CD1c-positive myeloid dendritic cell (primary cell): ENCODE measurements around the gene TNIP1.

Experiments used
- DNase-seq: peaks from one replicate; pipeline ENCODE4 v3.0.0-alpha.2; 2016; ENCODE audit errors: extremely low spot score

The TNIP1 gene

DNA sequence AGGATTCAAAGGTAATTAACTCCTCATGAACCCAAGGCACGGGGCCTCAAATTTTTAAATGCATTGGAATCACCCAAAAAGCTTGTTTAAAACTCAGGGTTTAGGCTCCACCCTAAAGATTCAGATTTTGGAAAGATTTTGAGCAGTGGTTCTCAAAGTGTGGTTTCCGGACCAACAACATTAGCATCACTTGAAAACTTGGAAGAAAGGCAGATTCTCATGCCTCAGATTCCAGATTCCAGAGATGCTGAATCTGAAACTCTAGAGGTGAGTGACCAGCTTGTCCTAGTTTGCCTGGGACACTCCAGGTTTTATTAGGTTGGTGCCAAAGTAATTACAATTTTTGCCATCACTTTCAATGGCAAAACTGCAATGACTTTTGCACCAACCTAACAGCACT, 24.7 kb upstream of the TNIP1 start:
- DNase-seq = no peak

DNA sequence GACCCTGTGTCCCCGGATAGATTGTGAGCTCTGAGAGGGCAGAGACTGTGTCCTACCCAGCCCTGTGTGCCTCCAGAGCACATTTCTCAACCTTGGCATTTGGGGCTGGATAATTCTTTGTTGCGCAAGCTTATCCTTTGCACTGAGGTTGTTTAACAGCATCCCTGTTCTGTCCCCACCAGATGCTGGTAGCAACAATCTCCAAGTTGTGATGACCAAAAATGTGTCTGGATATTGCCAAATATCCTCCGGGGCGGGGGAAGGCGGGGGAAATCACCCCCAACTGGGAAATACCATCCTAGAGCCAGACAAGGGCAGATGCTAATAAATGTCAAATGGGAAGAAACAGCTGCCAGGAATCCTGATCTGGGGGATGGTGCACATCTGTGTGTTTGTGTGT, 24.0 kb upstream of the TNIP1 start:
- no peak for DNase-seq

DNA sequence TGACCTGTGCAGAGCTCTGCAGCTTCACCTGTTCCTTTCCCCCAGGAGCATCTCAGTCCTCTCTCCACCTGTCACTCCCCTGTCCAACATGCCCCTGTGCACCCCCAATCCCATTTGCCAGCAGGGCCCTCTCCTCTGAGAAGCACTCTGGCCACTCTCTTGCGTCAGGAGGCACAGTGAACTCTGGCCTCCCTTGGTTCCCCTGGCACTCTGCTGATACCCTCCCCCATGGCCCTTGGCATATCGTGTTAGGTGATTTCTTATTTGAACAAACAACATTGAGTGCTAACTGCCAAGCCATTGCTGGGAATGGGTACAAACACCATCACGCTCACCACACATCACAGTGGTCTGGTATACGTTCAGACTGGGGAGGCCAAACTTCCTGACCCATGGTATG, 20.9 kb upstream of the TNIP1 start:
- no peak for DNase-seq

DNA sequence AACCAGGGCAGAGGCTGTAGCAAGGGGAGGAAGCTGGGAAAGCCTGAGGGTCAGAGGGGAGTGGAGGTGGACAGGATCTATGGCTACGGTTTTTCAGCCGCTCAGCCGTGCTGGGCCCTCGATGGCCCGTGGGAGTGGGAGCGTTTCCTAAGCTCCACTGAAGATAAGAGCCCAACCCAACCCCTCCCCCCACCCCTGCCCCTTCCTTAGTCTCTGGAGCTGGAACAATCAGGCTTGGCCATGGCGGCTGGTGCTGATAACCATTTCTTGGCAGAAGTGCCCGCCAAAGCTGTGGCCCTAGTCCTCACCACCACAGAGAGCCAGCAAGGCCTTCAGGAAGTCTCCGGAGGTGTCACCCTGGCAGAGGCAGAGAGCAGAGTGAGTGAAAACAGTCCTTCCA, 20.3 kb upstream of the TNIP1 start:
- DNase-seq = no peak

DNA sequence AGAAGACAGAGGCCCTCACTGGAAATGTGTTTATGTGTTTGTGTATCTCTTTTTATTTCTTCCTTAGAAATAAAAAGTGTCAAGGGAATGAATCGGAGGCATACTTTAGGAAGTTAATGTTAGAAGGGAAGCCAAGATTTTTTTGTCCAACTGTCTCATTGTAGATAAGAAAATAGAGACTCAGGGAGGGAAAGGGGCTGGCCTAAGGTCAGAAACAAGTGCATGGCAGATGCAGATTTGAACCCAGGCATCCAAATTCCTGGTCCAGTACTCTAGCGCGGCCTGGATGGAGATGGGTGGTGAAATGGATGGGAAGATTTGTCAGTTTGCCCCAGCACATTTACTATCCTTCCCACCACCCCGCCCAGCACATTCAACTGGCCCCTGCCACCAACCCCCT, 19.8 kb upstream of the TNIP1 start:
- DNase-seq = no peak

DNA sequence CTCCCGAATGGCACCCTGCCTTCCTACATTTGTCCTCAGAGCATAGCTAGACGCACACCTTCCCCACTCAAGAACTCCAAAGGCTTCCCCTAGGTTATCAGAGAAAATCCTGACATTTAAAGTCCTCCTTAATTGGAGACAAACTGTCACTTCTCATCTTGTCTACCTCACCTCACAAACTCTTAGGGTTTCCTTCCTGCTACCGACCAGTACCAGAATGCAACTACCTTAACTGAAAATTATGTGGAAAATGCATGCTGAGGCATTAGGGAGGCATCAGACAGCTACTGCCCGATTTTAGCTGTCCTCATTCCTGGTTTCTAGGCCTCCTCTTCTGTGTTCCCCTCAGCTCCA, 17.9 kb upstream of the TNIP1 start:
- DNase-seq = no peak

DNA sequence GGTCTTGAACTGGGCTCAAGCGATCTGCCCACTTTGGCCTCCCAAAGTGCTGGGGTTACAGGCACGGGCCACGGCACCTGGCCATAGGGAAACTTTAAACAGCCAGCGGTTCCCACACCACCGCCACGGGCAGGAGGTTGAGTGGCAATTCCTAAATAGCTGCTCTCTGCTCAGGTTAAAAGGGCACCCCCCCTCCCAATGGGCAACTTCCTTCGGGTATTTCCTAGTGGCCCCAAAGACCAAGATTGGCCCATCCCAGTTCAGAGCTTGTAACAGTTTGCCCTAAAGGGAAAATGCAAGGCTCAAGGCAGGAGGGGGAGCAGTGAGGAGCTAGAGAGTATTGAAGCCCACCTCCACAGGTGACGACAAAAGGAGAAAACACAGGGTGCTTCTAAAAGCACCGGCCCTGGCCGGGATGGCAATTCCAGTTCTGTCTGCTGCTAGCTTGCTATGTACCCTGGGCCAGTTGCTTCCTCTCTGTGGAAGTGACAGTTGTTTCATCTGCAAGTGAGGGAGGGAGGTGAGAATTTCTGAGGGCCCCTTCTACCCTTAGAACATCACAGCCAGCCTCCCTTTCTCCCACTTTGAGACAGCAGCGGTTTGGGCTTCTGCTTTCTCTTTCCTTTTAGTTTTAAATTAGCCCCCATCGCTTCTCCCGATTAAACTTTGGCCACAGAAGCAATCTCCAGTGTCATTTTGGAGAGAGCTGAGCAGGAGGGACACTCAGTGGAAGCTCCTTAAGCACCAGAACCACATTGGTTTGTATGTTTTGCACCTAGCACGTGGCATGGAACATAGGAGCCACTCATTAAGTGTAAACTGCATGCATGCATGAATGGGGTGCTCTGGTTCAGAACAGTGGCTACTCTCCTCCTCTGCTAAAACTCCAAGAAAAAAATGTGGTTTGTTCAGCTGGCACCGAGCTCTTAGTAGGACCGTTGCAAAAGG, 17.3 kb upstream of the TNIP1 start:
- peak; percentile 33 for DNase-seq

DNA sequence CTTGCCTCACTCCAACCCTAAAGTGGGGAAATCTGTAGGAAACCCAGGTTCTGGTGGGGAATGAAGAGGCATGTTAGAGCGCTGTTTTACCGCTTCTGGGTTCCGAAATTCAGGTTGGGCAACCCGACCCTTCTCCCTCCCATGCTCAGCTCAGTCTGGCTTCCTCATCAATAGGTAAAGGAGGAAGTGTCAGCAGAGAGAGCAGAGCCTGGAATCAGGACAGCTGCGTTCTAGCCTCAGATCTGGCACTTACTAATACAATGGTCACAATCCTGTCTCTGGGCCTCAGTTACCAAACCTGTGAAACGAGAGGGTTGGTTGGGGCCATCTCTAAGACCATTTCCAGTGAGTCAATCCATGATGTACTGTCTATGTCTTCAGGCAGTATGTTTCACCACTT, 16.2 kb upstream of the TNIP1 start:
- peak; percentile 72 for DNase-seq

DNA sequence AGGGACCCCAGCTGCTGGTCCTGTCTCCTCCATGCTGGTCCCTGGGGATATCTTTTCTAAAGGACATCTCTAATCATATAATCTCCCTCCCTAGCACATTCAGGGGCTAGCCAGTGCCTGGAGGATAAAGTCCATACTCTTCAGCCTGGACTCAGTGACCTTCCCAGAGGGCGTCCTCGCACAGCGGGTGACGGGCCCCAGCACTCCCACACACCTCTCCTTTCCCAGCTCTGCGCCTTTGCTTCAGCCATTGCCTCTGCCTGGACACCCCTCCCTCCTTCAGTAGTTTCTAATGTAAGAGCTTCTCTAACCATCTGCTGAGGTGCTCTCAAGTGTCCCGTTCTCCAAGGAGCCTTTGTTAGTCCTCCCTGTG, 15.2 kb upstream of the TNIP1 start:
- no peak for DNase-seq

DNA sequence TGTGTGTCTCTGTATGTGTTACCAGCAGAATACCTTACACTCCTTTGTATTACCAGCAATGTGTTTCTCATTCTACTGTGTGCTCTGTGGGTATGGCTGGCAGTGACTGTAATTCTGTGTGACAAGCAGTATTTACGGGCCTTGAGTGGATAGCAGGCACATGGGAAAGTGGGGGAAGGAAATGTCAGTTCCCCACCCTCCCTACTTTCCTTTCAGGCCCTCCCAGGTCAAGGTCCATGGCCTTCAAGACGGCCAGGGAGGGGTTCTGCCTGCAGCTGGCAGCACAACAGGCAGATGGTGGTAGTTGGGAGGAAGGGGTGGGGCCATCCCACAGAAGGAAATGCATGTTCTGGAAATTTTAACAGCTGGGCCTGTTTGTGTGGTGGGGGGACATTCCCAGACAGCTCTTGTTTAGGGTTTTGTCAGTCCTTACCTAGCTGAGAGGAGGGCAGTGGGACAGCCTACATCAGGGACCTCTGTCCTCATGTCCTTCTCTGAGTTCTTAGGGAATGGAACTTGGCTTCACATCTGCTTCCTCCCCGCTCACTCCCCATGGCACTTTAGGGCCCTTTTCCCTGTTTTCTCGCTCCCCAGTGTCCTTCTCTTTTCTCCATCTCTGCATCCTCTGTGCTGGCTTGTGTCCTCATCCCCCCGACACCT, 14.6 kb upstream of the TNIP1 start:
- no peak for DNase-seq

DNA sequence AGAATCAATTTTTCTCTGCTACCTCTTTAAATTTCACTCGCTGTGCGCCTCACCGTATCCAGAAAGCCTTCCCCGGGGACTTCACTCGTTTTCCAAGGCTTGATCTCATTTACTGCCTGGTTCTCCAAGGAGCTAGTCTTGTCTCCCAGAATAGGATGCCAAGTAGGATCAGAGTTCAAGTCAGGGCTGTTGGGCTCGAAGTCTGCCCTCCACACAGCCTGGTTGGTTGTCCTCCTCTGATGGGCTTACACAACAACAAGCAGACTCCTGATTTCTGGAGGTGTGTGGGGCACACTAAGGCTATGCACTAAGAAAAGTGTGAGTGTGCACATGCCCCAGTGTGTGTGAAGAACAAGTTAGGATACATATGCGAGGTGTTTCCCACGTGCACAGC, 14.0 kb upstream of the TNIP1 start:
- DNase-seq = no peak

DNA sequence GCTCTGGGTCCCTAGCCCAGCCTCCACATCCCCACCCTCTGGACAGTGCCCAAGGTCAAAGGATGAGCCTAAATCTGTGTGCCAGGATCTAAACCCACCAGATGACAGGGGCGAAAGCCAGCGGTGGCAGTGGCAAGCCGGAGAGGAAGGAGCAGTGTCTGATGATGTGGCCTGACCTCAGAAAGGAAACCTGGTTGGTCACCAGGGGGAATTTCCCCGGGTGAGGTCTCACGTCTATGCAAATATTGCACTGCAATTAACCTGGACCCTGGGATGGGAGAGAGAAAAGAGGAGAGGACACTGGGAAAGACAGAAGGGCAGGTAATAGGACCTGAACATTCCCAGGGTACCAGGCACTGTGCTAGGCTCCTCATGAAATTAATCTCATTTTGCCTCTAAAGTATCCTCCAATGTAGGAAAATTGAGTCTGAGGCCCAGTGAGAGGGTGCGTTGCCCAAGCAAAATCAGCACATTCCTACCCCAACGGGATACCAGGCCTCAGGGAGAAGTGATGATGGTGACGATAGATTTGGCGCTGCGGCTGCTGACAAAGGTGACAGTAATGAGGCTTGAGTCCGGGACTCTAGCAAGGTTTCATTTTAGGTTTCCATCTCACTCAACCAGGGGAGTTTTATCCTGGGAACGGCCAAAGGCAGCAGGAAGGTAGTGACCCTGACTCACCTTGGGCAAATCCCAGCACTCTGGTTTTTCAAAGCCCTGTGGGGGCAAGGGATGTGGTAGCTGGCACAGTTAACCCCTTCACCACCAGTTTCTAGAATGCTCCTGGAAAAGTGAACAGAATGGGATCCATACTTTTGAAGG, 13.4 kb upstream of the TNIP1 start:
- DNase-seq = peak; percentile 68

DNA sequence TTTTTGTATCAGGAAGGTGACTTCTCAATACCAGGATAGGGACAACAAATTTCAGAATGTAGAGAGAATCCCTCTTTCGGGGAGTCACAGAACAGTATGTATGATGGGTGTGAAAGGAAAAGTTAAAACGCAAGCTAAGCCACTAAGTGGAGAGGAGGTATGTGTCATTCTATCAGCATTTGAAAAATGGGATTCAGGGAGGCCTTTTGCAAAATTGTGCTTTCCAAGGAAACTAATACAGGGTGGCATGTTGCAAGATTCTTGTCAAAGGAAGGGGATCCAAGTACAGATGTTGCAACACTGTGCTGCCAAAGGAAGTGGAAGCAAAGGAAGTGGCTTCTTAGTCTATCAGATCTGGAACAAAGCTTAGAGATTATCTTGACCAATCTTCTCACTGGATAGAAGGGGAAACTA, 12.6 kb upstream of the TNIP1 start:
- DNase-seq = peak; percentile 92

DNA sequence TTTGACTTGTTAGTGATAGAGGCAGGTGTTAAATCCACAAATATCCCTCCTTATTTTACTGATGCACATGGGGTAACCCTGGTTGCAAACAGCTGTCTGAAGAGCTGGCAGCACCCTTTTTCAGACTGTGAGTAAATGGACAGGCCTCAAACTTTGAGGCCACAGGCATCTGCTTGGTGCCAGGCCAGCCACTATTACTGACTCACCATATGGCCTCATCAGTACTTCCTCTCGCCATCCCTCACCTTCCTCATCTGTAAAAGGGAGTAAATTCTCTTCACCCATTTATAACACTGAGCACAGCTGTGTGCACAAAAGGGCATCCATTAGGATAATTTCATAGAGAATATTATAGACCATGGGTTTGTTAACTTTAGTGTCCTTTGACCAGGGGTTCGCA, 11.9 kb upstream of the TNIP1 start:
- DNase-seq = peak; percentile 81

DNA sequence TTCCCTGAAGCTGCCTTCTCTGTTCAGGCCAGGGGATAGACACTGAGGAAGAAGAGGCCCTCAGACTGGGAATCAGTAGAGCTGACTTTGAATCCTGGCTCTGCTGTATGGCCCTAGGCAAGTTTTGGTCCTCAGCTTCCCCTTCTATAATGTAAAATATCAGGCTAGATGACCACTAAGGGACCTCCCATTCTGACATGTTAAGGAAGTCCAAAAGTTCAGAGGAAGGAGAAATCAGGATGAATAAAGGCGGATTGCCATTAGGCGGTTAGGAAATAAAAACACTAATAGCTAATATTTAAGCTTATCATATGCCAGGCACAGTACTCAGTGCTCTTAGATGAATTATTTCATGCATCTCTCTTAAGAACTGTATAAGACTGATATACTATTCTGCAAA, 8.9 kb upstream of the TNIP1 start:
- DNase-seq = no peak

DNA sequence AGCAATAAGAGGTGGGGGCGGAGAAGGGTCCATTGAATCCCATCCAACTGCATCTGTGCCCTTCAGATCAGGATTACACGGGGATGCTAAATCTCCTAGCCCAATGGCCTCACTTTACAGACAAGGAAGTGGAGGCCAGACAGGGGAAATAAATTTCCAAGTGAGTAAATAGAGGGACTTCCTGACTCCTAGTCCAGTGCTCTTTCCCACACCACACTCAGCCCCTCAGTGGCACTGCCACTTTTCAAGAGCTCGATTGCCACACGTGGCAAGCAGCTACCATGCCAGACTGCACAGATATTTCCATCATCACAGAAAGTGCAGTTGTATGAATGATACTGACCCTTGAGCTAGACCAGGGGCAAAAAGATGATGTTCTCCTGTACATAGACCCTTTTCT, 8.2 kb upstream of the TNIP1 start:
- no peak for DNase-seq

DNA sequence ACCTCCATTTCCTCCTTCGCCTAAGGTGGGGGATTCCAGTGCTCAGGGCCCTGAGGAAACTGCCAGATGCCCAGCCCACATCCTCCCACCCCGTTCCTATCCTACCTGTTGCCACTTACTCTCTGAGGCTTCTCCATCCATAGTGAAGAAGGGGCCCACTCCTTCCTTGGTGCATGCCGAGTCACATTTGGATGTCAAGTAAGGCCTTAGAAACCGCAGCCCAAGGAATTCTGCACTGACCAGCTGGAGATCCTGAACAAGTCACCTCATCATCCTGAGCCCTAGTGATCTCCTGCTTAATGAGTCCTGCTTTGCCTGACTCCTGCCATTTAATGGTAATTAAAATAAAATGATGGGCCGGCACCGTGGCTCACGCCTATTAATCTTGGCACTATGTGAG, 6.7 kb upstream of the TNIP1 start:
- DNase-seq = no peak

DNA sequence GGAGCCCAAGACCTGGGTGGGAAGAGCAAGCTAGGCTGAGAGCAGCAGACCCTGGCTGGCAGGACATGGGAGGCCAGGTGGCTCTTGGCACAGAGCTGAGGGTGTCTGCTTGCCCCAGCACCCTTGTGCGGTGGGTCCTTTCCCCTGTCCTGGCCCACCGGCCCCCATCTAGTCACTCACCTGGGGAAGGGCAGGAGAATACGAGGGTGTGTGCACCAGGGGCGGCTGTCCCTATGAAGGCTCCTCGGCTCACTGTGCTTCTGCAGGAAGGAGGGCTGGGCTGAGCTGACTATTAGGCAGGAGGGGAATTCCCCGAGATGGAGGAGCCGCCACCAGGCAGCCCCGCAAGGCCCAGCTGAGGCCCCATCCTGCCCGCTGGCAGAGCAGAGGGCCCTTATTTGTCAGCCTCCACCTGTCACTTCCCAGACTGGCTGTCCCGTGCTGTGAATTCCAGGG, 6.1 kb upstream of the TNIP1 start:
- peak; percentile 59 for DNase-seq

DNA sequence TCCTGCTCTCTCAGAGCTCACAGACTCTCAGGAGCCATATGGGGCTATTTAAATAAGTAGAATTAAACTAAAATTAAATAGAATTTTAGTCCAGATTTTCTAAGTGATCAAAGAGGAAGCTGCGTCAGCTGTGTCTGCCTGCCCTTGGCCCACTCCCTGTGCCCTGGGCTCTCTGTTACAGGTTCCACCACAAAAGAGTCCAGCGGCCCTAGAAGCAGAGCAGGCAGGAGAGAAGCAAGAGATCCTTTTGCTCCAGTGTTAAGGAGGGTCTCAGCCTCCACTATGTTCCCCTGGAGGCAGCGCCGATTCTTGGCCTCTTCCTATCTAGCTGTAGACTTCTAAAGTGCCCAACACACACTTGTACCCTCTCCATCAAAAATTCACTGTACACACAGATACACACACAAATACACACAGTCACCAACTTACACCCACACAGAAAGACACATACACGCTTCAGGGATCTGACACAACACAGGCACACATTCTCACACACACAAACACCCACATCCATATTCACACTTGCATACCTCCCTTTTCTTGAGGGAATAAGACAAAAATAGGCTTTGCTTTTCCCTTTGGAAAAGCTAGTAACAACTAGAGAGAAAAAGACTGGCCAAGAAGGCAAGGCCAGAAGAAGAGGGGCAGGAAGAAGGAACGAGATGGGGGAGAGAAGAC, 5.5 kb upstream of the TNIP1 start:
- DNase-seq = peak; percentile 61

DNA sequence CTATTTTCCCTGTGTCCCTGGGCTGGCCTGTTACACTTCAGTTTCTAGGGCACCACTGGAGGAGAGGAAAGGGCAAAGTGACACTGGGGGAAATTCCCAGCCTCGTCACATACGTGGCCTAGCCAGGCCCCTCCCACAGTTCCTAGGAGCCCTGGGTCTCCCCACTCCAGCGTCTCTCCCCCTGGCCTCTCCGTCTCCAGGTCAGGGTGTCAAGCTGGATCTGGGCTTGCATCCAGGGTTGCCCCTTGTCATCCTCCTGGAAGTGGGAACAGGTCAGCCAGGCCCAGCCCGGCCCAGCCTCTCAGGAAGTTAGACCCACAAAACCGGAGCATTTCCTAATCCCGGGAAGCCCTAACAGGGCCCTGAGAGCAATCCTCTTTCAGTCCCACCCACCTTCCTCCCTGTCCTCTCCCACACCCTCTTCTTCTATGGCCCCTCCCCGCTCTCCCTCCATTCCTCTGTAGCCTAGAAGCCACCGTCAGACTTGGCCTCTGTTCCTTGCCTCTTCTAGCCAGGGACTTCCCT, 4.7 kb upstream of the TNIP1 start:
- peak; percentile 67 for DNase-seq

DNA sequence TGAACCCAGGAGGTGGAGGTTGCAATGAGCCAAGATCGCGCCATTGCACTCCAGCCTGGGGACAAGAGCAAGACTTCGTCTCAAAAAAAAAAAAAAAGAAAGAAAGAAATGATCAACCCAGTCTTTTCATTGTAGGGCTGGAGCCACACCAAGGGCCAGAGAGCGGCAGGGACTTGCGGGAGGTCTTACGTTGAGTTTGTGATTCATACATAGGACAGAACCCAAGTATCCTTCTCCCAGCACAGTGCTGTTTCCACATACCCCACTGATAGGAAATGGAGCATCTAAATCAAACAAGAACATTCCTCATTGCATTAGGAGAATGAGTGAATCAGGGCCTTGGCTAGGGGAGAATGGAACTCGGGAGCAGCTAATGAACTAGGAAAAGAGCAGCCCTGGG, 3.5 kb upstream of the TNIP1 start:
- no peak for DNase-seq
